GM13976 (cell line): ENCODE results near the gene RAMP1.

Source experiments
- DNase-seq: peaks from one replicate; pipeline ENCODE4 v3.0.0; 2012; ENCODE audit warnings: low spot score
- in situ Hi-C: fragments of 300-500 bp; cut with MboI; formaldehyde crosslinking; loops from one replicate; pipeline ENCODE4 v1.12.0; 2022; ENCODE audit warnings: low sequenced_read_pairs, mixed read lengths, inconsistent platforms; ENCODE audit not compliant: unreplicated experiment
- TF ChIP-seq, protein P1 (sequence below): IDR thresholded peaks from 2 replicates; pipeline ENCODE4 v1.5.1; 2012; ENCODE audit warnings: borderline replicate concordance, mild to moderate bottlenecking; ENCODE audit not compliant: insufficient read depth; ENCODE audit errors: extremely low read depth, missing control alignments, control extremely low read depth

Gene RAMP1

DNA sequence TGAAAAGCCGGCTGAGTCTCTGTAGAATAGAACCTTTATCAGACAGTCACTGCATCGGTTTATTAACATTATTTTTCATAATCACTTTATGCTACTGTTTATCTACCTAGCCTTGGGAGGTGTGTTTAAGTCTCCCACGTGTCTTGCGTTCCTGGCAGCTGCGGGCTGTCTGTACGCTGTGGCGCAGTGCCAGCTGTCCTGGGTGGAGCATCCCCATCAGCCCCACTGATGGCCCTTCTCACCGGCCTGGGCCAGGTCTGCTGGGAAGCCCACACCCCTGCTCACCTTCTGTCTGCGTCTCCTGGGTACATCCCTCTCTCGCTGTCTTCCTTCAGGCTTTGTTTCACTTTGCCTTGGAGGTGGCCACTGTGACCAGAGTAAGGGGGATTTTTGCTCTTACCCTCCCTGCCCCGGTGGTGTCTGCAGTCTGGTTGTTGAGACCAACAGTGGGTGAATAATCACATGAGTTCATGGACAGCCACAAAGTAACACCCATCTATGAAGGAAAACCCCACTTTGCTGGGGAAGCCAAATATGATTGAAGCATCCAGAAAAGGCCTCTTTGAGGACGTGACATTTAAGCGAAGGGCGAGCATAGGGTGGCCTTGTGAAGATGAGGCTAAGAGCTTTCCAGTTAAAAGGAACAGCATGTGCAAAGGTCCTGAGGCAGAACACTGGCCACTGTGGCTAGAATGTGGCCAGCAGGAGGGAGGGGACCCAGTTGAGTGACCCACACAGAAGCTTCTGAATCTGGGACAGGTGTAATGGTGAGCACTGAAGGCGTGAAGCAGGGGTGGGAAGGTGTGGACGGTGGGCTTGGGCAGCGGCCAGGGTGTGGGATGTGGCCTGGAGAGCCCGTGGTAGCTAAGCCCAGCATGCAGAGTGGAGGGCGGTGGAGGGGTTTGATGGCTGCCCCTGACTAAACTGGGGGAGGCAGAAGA is 41.7 kb downstream of the RAMP1 start:
- in situ Hi-C loops = no loop called here
- no peak for DNase-seq
- TF ChIP-seq, protein P1, sequence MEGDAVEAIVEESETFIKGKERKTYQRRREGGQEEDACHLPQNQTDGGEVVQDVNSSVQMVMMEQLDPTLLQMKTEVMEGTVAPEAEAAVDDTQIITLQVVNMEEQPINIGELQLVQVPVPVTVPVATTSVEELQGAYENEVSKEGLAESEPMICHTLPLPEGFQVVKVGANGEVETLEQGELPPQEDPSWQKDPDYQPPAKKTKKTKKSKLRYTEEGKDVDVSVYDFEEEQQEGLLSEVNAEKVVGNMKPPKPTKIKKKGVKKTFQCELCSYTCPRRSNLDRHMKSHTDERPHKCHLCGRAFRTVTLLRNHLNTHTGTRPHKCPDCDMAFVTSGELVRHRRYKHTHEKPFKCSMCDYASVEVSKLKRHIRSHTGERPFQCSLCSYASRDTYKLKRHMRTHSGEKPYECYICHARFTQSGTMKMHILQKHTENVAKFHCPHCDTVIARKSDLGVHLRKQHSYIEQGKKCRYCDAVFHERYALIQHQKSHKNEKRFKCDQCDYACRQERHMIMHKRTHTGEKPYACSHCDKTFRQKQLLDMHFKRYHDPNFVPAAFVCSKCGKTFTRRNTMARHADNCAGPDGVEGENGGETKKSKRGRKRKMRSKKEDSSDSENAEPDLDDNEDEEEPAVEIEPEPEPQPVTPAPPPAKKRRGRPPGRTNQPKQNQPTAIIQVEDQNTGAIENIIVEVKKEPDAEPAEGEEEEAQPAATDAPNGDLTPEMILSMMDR = no peak

DNA sequence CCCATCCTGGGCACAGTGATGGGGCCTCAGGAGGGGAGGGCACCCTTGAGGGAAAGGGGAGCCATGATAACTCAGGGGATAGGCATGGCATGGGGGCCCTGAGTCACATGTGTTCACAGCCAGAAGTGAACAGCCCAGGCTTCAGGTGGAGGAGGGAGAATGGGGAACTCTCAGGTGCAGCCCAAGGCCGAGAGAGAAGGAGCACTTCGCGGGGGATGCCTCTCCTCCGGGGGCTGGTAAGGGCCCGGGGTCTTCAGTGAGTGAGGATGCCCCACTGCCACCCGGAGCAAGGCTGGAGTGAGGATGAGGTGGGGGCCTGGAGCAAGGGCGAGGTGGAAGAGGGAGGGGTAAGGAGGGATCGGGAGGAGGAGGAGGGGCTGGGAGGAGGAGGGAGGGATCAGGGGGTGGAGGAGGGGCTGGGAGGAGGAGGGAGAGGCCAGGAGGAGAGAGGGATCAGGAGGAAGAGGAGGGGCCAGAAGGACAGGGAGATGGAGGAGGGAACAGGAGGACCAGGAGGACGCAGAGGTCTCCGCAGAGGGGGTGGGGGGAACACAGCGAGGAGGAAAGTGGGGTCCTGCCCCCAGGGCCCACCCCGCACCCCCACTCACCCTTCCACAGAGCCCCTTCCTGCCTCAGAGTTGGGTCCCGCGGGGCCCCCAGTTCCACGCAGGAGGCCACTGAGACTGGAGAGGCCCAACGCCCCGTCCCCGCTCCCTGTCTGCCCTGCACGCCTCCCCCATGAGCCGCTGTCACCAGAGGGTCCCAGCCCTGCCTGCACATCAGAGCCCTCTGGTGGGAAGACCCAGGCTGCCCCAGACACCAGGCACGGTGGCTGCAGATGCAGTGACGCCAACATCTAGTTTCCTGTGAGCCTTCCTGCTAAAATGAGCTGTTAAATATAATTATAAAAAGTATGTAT is 42.8 kb downstream of the RAMP1 start:
- no peak for DNase-seq
- in situ Hi-C loops = no loop called here
- TF ChIP-seq, protein P1 = no peak

DNA sequence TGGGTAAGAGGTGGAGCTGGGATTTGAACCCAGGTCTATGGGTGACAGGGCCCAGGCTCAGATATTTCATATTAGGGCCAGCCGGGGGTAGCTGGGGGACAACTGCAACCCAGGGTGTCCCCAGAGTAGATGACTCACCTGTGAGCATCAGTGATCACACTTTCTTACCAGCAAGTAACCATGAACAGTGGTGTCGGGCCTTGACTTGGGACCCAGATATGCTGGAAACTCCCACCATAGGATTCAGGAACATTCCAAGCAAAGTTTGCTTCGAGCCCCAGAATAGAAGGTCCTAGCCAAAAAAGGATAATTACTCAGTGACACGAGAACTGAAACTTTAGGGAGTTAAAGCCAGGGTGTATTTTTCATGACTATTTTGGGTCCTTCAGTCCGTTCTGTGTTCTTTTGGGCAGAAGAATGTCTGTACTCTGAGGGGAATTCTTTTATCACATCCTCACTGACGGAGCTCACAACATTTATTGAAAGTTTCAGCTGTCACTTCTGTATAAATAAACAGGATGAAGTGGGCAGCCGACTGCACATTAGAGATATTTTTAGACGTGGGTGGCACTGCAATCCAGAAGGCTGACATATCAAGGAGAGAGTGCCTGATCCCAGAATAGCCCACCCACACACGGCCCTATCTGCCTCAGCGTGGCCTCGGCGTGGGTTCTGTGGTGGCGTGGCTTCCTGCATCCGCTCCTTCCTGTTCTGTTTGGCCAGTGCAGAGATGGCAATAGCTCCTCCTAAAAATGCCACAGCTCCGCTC is 45.6 kb downstream of the RAMP1 start:
- TF ChIP-seq, protein P1 = no peak
- in situ Hi-C loops = no loop called here
- DNase-seq = no peak

DNA sequence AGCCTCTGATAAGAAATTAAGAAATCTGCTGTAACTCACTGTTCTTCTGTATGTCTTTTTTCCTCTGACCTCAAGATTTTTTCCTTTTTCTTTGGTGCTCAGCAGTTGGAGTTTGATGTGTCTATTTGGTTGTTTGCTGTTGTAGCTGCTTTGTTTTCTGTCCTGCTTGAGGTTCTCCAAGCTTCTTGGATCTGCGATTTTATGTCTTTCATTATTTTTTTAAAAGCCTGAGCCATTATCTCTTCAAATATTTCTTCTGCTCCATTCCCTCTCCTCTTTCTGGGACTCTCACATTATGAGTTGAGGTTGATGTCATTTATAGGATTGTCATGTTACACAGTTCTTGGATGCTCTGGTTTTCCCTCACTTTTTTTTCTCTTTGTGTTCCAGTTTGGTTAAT is 47.7 kb downstream of the RAMP1 start:
- DNase-seq = no peak
- TF ChIP-seq, protein P1 = no peak
- in situ Hi-C loops = no loop called here

DNA sequence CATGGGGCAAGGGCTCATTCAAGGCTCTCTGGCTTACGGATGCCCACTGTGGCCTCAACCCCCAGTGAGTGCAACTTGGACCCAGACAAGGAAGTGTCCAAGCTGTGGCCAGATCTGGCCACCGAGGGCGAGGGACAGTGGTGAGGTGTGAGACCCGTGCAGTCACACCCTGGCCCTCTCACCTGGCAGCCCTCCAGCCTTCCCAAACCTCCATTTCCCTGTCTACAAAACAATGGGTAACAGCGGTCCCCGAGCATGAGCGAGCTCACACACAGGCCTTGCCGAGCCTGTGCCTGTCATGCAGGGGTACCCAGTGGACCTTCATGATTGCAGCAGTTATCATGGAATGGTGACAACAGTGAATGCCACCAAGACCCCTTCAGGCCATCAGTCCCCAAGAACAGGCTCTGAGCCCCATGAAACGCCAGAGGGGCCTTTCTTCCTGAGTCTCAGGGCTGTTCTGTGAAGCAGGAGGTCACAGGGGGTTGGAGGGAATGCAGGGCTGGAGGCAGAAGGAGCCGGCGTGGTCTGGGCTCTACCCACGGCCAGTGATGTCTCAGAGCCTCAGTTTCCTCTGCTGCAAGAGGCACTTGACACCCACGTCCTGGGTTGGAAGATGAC is 49.8 kb downstream of the RAMP1 start:
- DNase-seq = no peak
- in situ Hi-C loops = no loop called here
- TF ChIP-seq, protein P1 = no peak
